CD14-positive monocyte (primary cell): ENCODE measurements around the gene ATG16L2. TPM values are rescaled to one million over a fixed set of nuclear protein-coding genes. Genes with fewer than 3 reads are reported as not detected.

Source experiments
- DNase-seq, 3 donors: peaks; one replicate each; pipeline ENCODE4 v3.0.0-alpha.2; 2011 to 2022
- H2AFZ ChIP-seq: 2 replicates; pipeline ENCODE4 v1.6.0; 2012; ENCODE audit warnings: mild to moderate bottlenecking, low read depth, low read length, inconsistent platforms; ENCODE audit not compliant: insufficient read depth, poor library complexity, severe bottlenecking
- H3K27ac ChIP-seq, 2 donors: 1 replicate in 1 of 2; 2 replicates in 1 of 2; pipeline ENCODE4 v1.5.1; 2012 to 2013; ENCODE audit warnings: low read length in 2 of 2, control low read depth in 1 of 2, inconsistent platforms in 1 of 2, low read depth in 1 of 2, mild to moderate bottlenecking in 1 of 2
- H3K27me3 ChIP-seq, 2 donors: one replicate each; pipeline versions ENCODE4 v1.6.0 to v1.6.1; 2011 to 2013; ENCODE audit warnings: low read length in 2 of 2; ENCODE audit not compliant: control insufficient read depth in 2 of 2, insufficient read depth in 2 of 2
- H3K36me3 ChIP-seq, 2 donors: replicated peaks in 1 of 2; 1 replicate in 1 of 2; 2 replicates in 1 of 2; pipeline versions ENCODE4 v1.5.1 to v1.6.1; 2012 to 2013; ENCODE audit warnings: low read length in 2 of 2, control low read depth in 1 of 2, inconsistent platforms in 1 of 2, mild to moderate bottlenecking in 1 of 2; ENCODE audit not compliant: insufficient read depth in 2 of 2, control insufficient read depth in 1 of 2
- H3K4me1 ChIP-seq, 2 donors: 1 replicate in 1 of 2; 2 replicates in 1 of 2; pipeline versions ENCODE4 v1.5.1 to v1.6.1; 2012 to 2013; ENCODE audit warnings: low read length in 2 of 2, control low read depth in 1 of 2, inconsistent platforms in 1 of 2, mild to moderate bottlenecking in 1 of 2, moderate library complexity in 1 of 2; ENCODE audit not compliant: insufficient read depth in 2 of 2, control insufficient read depth in 1 of 2
- H3K4me2 ChIP-seq: replicated peaks from 2 replicates; pipeline ENCODE3; 2012; ENCODE audit warnings: low read length, moderate library complexity, mild to moderate bottlenecking; ENCODE audit not compliant: poor library complexity, severe bottlenecking; ENCODE audit errors: extremely low read depth
- H3K4me3 ChIP-seq, 3 experiments: fragments of 200-600 bp in 1 of 3; sonication (generic) in 1 of 3; replicated peaks in 1 of 3; 1 replicate in 2 of 3; 2 replicates in 1 of 3; pipeline ENCODE4 v1.5.1; 2011 to 2013; ENCODE audit warnings: low read length in 3 of 3, mild to moderate bottlenecking in 3 of 3, control low read depth in 2 of 3, low read depth in 2 of 3, inconsistent platforms in 1 of 3, moderate library complexity in 1 of 3
- H3K79me2 ChIP-seq: 2 replicates; pipeline ENCODE4 v1.6.0; 2012; ENCODE audit warnings: mild to moderate bottlenecking, control low read depth, inconsistent platforms, low read length, moderate library complexity; ENCODE audit not compliant: insufficient read depth
- H3K9ac ChIP-seq: 2 replicates; pipeline ENCODE4 v1.6.0; 2017; ENCODE audit warnings: low read length, mild to moderate bottlenecking; ENCODE audit not compliant: insufficient read depth, poor library complexity, severe bottlenecking
- H3K9me3 ChIP-seq, 2 donors: replicated peaks in 1 of 2; 1 replicate in 1 of 2; 2 replicates in 1 of 2; pipeline versions ENCODE4 v1.5.1 to v1.6.1; 2012 to 2013; ENCODE audit warnings: low read length in 2 of 2, control low read depth in 1 of 2; ENCODE audit not compliant: control insufficient read depth in 1 of 2, insufficient read depth in 1 of 2
- H4K20me1 ChIP-seq: 2 replicates; pipeline ENCODE4 v1.6.0; 2012; ENCODE audit warnings: mild to moderate bottlenecking, low read length, control low read depth, moderate library complexity; ENCODE audit not compliant: insufficient read depth
- H3K27ac Mint-ChIP-seq, 7 donors: one replicate each; pipeline ENCODE4 v1.8.0; 2020; ENCODE audit warnings: mild to moderate bottlenecking in 7 of 7, mixed read lengths in 7 of 7, moderate library complexity in 6 of 7, inconsistent platforms in 2 of 7
- H3K27me3 Mint-ChIP-seq, 3 donors: one replicate each; pipeline ENCODE4 v1.8.0; 2021 to 2022; ENCODE audit warnings: low read depth in 3 of 3, mild to moderate bottlenecking in 3 of 3, mixed read lengths in 3 of 3, moderate library complexity in 3 of 3, inconsistent platforms in 1 of 3
- H3K36me3 Mint-ChIP-seq, 2 donors: one replicate each; pipeline ENCODE4 v1.8.0; 2020; ENCODE audit warnings: mixed read lengths in 2 of 2, inconsistent platforms in 1 of 2, mild to moderate bottlenecking in 1 of 2
- H3K4me1 Mint-ChIP-seq: one replicate; pipeline ENCODE4 v1.8.0; 2020; ENCODE audit warnings: mild to moderate bottlenecking, mixed read lengths
- H3K4me3 Mint-ChIP-seq, 2 donors: one replicate each; pipeline ENCODE4 v1.8.0; 2020; ENCODE audit warnings: mild to moderate bottlenecking in 2 of 2, mixed read lengths in 2 of 2, moderate library complexity in 1 of 2
- H3K9me3 Mint-ChIP-seq, 7 donors: one replicate each; pipeline ENCODE4 v1.8.0; 2020 to 2022; ENCODE audit warnings: mixed read lengths in 7 of 7, mild to moderate bottlenecking in 6 of 7, moderate library complexity in 6 of 7, inconsistent platforms in 2 of 7
- CTCF ChIP-seq: fragments of 200-600 bp; IDR thresholded peaks from one replicate; pipeline ENCODE4 v1.8.0; 2022; ENCODE audit warnings: antibody characterized with exemption, mild to moderate bottlenecking
- WGBS: methylation state at CpG from one replicate; pipeline ENCODE4 v1.1.5; 2013; ENCODE audit warnings: missing lambda C conversion rate; ENCODE audit not compliant: insufficient coverage; 5-methylcytosine and 5-hydroxymethylcytosine counted together
- intact Hi-C, 2 donors: fragments of 100-400 bp; cut with micrococcal nuclease; formaldehyde crosslinking; loops; one replicate each; pipeline versions ENCODE4 v1.15.0 to v1.15.1; 2023
- polyA plus RNA-seq, 3 donors: library from polyadenylated mRNA; depleted of rRNA in 1 of 3; unstranded in 2 of 3; stranded (reverse) in 1 of 3; fragments of 300-500 nt in 2 of 3; fragments of >200 nt in 1 of 3; fragmentation: Illumina TruSeq in 2 of 3; gene quantifications; 1 replicate in 2 of 3; 2 replicates in 1 of 3; pipeline ENCODE4 v1.2.3, GENCODE V29; 2012 to 2021

ATG16L2 gene
- polyA plus RNA-seq, 3 donors = 36.9 to 975 (median 46.8) TPM

- intact Hi-C loops = loop anchor here in 1 of 2 donors (10.0 kb wide), 1 partner anchor 406 kb away; no protein-coding TSS in a partner anchor
- Mint-ChIP-seq H3K9me3 (no peaks in the 10 kb centered on the region), H3K4me1 (peaks cover 23% of the 10 kb centered on the region), H3K27ac (peak overlapping the region in 3 of 7 donors; percentile 26 to 41 (median 35)), H3K36me3 (peaks cover 73 to 76% of the 10 kb centered on the region in 2 donors), H3K27me3 (peaks cover 0 to 4% (median 1%) of the 10 kb centered on the region in 3 donors), H3K4me3 (no peak overlapping the region)
- H3K36me3 ChIP-seq = peaks cover 58 to 78% of the 10 kb centered on the region in 2 donors
- H3K4me1 ChIP-seq = peaks cover 19 to 21% of the 10 kb centered on the region in 2 donors
- H3K4me3 ChIP-seq = no peak overlapping the region
- DNase-seq = no peak
- WGBS = 100% methylated on average over 1 of the region's 4 CpGs
- no peaks in the 10 kb centered on the region for H3K79me2 ChIP-seq
- no peaks in the 10 kb centered on the region for H3K9me3 ChIP-seq
- TF ChIP-seq CTCF = no peak
- H3K27me3 ChIP-seq = no peaks in the 10 kb centered on the region
- H3K9ac ChIP-seq = no peak overlapping the region
- peaks cover 13% of the 10 kb centered on the region for H4K20me1 ChIP-seq
- no peak overlapping the region for H2AFZ ChIP-seq
- H3K27ac ChIP-seq = peak overlapping the region in 1 of 2 donors; percentile 30
- H3K4me2 ChIP-seq = no peak overlapping the region
These were observed 24.6 kb downstream of the ATG16L2 start for GRCh38 chr11:72838691-72839305.

GRCh38 chr11:72840780-72841179 is 26.6 kb downstream of the ATG16L2 start:
- no peak for DNase-seq
- no peak overlapping the region for H3K9ac ChIP-seq
- H3K4me3 Mint-ChIP-seq = no peak overlapping the region
- intact Hi-C loops = no loop called here
- H3K79me2 ChIP-seq = no peaks in the 10 kb centered on the region
- no peak overlapping the region for H3K27ac ChIP-seq
- no peaks in the 10 kb centered on the region for H3K9me3 Mint-ChIP-seq
- no peaks in the 10 kb centered on the region for H3K27me3 ChIP-seq
- peaks cover 6% of the 10 kb centered on the region for H4K20me1 ChIP-seq
- H3K27ac Mint-ChIP-seq = peak overlapping the region in 1 of 7 donors; percentile 10
- peaks cover 72 to 98% of the 10 kb centered on the region in 2 donors for H3K36me3 ChIP-seq
- no peak overlapping the region for H2AFZ ChIP-seq
- TF ChIP-seq CTCF = no peak
- H3K4me2 ChIP-seq = no peak overlapping the region
- H3K36me3 Mint-ChIP-seq = peaks cover 84 to 90% of the 10 kb centered on the region in 2 donors
- 94% methylated on average over 3 of the region's 4 CpGs for WGBS
- peaks cover 6% of the 10 kb centered on the region for H3K4me1 Mint-ChIP-seq
- peaks cover 0 to 2% (median 1%) of the 10 kb centered on the region in 3 donors for H3K27me3 Mint-ChIP-seq
- no peak overlapping the region for H3K4me3 ChIP-seq
- H3K9me3 ChIP-seq = no peaks in the 10 kb centered on the region
- H3K4me1 ChIP-seq = peaks cover 6 to 8% of the 10 kb centered on the region in 2 donors
